GM13977 (cell line): ENCODE results near the gene NUAK1.
A peak's percentile ranks its signal among the peaks of the same experiment; 100 is the strongest.

ENCODE experiments used
- DNase-seq: peaks from one replicate; pipeline ENCODE4 v3.0.0; 2012; ENCODE audit warnings: low spot score
- in situ Hi-C: fragments of 300-500 bp; cut with MboI; formaldehyde crosslinking; loops from one replicate; pipeline ENCODE4 v1.12.0; 2022; ENCODE audit warnings: low sequenced_read_pairs, low pct_unique_long_range_greater_than_20kb, mixed read lengths, inconsistent platforms; ENCODE audit not compliant: unreplicated experiment
- TF ChIP-seq, protein P1 (sequence below): IDR thresholded peaks from 2 replicates; pipeline ENCODE4 v1.5.1; 2012; ENCODE audit warnings: mild to moderate bottlenecking, control low read depth; ENCODE audit not compliant: insufficient read depth; ENCODE audit errors: extremely low read depth, missing control alignments

The NUAK1 gene

GRCh38 chr12:106137530-106138356 lies 1.0 kb downstream of the NUAK1 start:
- in situ Hi-C loops = loop anchor here (10.0 kb wide), 1 partner anchor 713 kb away; no protein-coding TSS in a partner anchor
- DNase-seq = no peak
- TF ChIP-seq, protein P1, sequence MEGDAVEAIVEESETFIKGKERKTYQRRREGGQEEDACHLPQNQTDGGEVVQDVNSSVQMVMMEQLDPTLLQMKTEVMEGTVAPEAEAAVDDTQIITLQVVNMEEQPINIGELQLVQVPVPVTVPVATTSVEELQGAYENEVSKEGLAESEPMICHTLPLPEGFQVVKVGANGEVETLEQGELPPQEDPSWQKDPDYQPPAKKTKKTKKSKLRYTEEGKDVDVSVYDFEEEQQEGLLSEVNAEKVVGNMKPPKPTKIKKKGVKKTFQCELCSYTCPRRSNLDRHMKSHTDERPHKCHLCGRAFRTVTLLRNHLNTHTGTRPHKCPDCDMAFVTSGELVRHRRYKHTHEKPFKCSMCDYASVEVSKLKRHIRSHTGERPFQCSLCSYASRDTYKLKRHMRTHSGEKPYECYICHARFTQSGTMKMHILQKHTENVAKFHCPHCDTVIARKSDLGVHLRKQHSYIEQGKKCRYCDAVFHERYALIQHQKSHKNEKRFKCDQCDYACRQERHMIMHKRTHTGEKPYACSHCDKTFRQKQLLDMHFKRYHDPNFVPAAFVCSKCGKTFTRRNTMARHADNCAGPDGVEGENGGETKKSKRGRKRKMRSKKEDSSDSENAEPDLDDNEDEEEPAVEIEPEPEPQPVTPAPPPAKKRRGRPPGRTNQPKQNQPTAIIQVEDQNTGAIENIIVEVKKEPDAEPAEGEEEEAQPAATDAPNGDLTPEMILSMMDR = no peak

- TF ChIP-seq, protein P1 = peak; percentile 83
- in situ Hi-C loops = loop anchor here (10.0 kb wide), 1 partner anchor 711 kb away; no protein-coding TSS in a partner anchor
- DNase-seq = peak; percentile 78
These were observed 2.5 kb downstream of the NUAK1 start for GRCh38 chr12:106136263-106136662.

- in situ Hi-C loops = loop anchor here (10.0 kb wide), 1 partner anchor 711 kb away; no protein-coding TSS in a partner anchor
These were observed 3.0 kb downstream of the NUAK1 start for GRCh38 chr12:106135781-106136180.

DNA sequence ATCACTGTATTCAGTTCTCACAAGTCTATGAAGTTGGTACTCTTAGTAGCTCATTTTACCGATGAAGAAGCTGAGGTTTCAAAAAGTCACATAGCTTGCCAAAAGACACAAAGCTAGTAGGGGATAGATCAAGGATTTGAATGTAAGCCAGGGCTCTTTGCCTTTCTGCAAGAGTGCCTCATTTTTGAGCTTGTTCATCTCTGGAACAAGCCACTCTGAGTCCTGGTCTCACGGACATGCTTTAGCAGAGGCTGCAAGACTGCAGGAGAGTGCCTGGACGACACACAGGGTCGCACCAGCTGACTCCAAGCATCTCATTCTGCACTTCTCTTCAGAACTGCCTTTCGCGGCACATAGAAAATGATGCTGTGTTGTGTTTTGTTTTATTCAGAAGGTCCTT lies 3.7 kb downstream of the NUAK1 start:
- in situ Hi-C loops = loop anchor here (10.0 kb wide), 1 partner anchor 710 kb away; no protein-coding TSS in a partner anchor
- TF ChIP-seq, protein P1 = no peak
- no peak for DNase-seq

More at GRCh38 chr12:106135781-106136180, 3.0 kb downstream of the NUAK1 start:
- DNase-seq = no peak
- TF ChIP-seq, protein P1 = no peak

GRCh38 chr12:106134294-106134949 lies 4.3 kb downstream of the NUAK1 start:
- in situ Hi-C loops = loop anchor here (10.0 kb wide), 1 partner anchor 710 kb away; no protein-coding TSS in a partner anchor
- TF ChIP-seq, protein P1 = no peak
- DNase-seq = no peak
